ENCODE measurements around the gene BAG3. TPM values are rescaled to one million over a fixed set of nuclear protein-coding genes. Genes with fewer than 3 reads are reported as not detected.
A peak's percentile ranks its signal among the peaks of the same experiment; 100 is the strongest.

BAG3 gene
- total RNA-seq, 1 experiment from 2014 or later = 57.6 TPM

DNA sequence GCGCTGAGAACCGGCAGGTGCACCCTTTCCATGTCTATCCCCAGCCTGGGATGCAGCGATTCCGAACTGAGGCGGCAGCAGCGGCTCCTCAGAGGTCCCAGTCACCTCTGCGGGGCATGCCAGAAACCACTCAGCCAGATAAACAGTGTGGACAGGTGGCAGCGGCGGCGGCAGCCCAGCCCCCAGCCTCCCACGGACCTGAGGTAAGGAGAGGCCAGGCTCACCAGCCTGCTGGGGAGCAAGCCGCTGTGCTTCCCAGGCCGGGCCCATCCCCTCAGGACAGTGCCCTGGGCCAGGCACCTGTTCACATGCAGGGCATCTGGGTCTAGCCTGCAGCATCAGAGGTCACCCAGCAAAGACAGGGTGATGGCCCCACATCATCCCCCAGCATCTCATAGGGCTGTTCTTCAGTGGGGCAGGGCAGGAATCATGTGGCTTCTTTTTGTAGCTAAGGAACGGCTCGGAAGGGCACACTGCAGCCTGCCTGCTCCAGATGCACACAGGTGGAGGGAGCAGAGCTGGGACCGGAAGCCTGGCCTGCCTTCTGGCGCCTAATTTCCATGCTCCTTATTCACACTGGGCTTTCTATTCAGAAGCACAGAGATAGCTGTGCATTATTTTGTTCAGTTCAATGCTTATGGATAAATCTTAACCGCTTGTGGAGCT, 18.9 kb downstream of the BAG3 start:
- intact Hi-C loops (cut with micrococcal nuclease; ENCODE audit: unreplicated experiment) = no loop called here
- peak overlapping the region; percentile 23 for H3K27ac ChIP-seq (ENCODE audit: low read depth, low read length, poor library complexity, severe bottlenecking)
- H3K4me3 ChIP-seq (ENCODE audit: low read depth, low read length, poor library complexity, severe bottlenecking) = no peak overlapping the region
- no peaks in the 10 kb centered on the region for H3K27me3 ChIP-seq (replicated peaks; ENCODE audit: insufficient read depth, low read depth, low read length, poor library complexity)
- H3K9me3 ChIP-seq (ENCODE audit: low read depth, low read length, poor library complexity, severe bottlenecking) = no peaks in the 10 kb centered on the region
- no TSS peak for BruUV-seq (replicated peaks)
- TF ChIP-seq EZH2 (IDR thresholded peaks at IDR 0.05; ENCODE audit: borderline replicate concordance, low read depth, low read length, poor library complexity, severe bottlenecking) = no peak
- TF ChIP-seq CTCF (conservative IDR thresholded peaks at IDR 0.05; ENCODE audit: low read depth, low read length) = no peak
- no peak for DNase-seq (ENCODE audit: low spot score)
- peaks cover 40% of the 10 kb centered on the region for H3K36me3 ChIP-seq (ENCODE audit: insufficient read depth, low read length, poor library complexity, severe bottlenecking)
- H3K4me1 ChIP-seq (ENCODE audit: insufficient read depth, low read length, poor library complexity, severe bottlenecking) = peaks cover 32% of the 10 kb centered on the region
- POLR2A ChIA-PET (ENCODE audit: low non-redundant PET) = no interaction called here
- CTCF ChIA-PET = no interaction called here

DNA sequence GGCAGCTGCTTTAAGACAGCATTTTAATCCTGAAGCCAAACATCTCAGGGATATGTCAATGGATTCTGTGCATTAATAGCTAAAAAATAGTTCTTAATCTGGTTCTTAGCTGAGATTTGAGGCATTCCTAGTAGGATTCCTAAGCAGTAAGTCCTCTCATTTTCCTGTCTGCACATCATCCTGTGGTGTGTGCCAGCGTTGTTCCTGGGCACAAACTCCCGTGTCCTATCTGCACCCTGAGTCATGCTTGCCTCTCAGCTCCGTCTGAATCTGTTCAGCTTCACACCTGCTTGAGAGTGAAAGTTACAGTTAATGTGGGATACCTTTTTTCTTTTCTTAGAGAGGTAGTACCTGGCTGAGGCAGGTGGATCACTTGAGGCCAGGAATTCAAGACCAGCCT, 19.5 kb downstream of the BAG3 start:
- ChIA-PET CTCF (no interaction called here), POLR2A (ENCODE audit: low non-redundant PET) (no interaction called here)
- no peak for TF ChIP-seq EZH2 (IDR thresholded peaks at IDR 0.05; ENCODE audit: borderline replicate concordance, low read depth, low read length, poor library complexity, severe bottlenecking)
- no peak for TF ChIP-seq CTCF (conservative IDR thresholded peaks at IDR 0.05; ENCODE audit: low read depth, low read length)
- Histone ChIP-seq H3K27ac (ENCODE audit: low read depth, low read length, poor library complexity, severe bottlenecking) (no peak overlapping the region), H3K4me3 (ENCODE audit: low read depth, low read length, poor library complexity, severe bottlenecking) (no peak overlapping the region), H3K27me3 (replicated peaks; ENCODE audit: insufficient read depth, low read depth, low read length, poor library complexity) (no peaks in the 10 kb centered on the region), H3K36me3 (ENCODE audit: insufficient read depth, low read length, poor library complexity, severe bottlenecking) (peaks cover 40% of the 10 kb centered on the region), H3K9me3 (ENCODE audit: low read depth, low read length, poor library complexity, severe bottlenecking) (no peaks in the 10 kb centered on the region), H3K4me1 (ENCODE audit: insufficient read depth, low read length, poor library complexity, severe bottlenecking) (peaks cover 35% of the 10 kb centered on the region)
- no TSS peak for BruUV-seq (replicated peaks)
- DNase-seq (ENCODE audit: low spot score) = no peak
- intact Hi-C loops (cut with micrococcal nuclease; ENCODE audit: unreplicated experiment) = no loop called here

GRCh38 chr10:119671381-119671780, 20.2 kb downstream of the BAG3 start:
- Histone ChIP-seq H3K4me3 (ENCODE audit: low read depth, low read length, poor library complexity, severe bottlenecking) (no peak overlapping the region), H3K4me1 (ENCODE audit: insufficient read depth, low read length, poor library complexity, severe bottlenecking) (peaks cover 35% of the 10 kb centered on the region), H3K27me3 (replicated peaks; ENCODE audit: insufficient read depth, low read depth, low read length, poor library complexity) (no peaks in the 10 kb centered on the region), H3K27ac (ENCODE audit: low read depth, low read length, poor library complexity, severe bottlenecking) (no peak overlapping the region), H3K9me3 (ENCODE audit: low read depth, low read length, poor library complexity, severe bottlenecking) (no peaks in the 10 kb centered on the region), H3K36me3 (ENCODE audit: insufficient read depth, low read length, poor library complexity, severe bottlenecking) (peaks cover 46% of the 10 kb centered on the region)
- intact Hi-C loops (cut with micrococcal nuclease; ENCODE audit: unreplicated experiment) = no loop called here
- no peak for TF ChIP-seq EZH2 (IDR thresholded peaks at IDR 0.05; ENCODE audit: borderline replicate concordance, low read depth, low read length, poor library complexity, severe bottlenecking)
- no peak for TF ChIP-seq CTCF (conservative IDR thresholded peaks at IDR 0.05; ENCODE audit: low read depth, low read length)
- BruUV-seq (replicated peaks) = no TSS peak
- POLR2A ChIA-PET (ENCODE audit: low non-redundant PET) = no interaction called here
- DNase-seq (ENCODE audit: low spot score) = no peak
- CTCF ChIA-PET = no interaction called here
